ENCODE data around the gene PHEX.
A peak's percentile ranks its signal among the peaks of the same experiment; 100 is the strongest.

Gene PHEX

GRCh38 chrX:22109442-22109841, 77.3 kb downstream of the PHEX start:
- no peak for DNase-seq

GRCh38 chrX:22110729-22111494, 78.8 kb downstream of the PHEX start:
- DNase-seq: no peak

DNA sequence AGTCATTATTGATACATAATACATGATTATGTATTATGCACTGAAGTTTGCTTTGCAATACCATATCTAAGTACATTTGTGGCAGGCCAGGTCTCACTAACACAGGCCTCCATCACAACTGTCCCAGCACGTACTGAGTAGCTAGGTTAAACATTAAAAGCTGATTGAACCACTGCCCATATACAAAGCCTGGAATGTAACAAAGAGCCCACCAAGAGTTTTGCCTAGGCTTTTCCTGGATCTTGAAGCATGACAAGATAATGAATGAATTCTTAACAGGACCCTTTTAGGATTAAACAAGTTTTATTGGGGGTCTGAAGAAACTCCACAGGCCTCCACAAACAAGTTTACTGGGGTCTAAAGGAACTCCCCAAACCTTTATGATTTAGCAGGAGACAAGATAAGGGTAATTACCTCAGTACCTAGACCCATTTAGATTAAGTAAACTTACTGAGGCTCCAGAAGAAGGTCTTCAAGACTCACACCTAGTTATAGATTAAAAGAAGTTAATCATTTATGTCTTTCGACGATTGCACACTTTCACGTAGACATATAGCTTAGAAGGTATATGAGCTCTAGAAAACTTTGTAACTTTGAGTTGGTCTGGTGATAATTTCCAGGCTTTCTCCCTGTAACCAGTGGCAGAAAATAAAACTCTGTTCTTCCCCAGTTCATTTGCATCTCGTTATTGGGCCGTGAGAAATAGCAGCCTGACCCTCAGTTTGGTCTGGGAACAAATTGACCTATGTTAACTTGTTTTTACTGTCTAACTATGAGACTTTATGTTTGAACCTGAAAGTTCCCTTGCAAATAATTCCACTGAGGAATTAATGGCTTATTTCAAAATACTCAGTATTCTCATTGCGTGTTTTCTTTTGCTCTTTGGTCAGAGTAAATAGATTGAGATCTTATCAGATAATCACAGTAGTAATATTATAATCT, 84.8 kb downstream of the PHEX start:
- no peak for DNase-seq

- no peak for DNase-seq
Observed at GRCh38 chrX:22117633-22118032, 85.5 kb downstream of the PHEX start.

- no peak for DNase-seq
Observed at GRCh38 chrX:22118161-22118830, 86.2 kb downstream of the PHEX start.

GRCh38 chrX:22121161-22121560, 89.0 kb downstream of the PHEX start:
- no peak for DNase-seq

GRCh38 chrX:22122510-22122909, 90.4 kb downstream of the PHEX start:
- DNase-seq: no peak

- no peak for DNase-seq
Observed at GRCh38 chrX:22124098-22124497, 92.0 kb downstream of the PHEX start.

GRCh38 chrX:22125481-22125880, 93.4 kb downstream of the PHEX start:
- DNase-seq: no peak

GRCh38 chrX:22126327-22126726, 94.2 kb downstream of the PHEX start:
- no peak for DNase-seq

GRCh38 chrX:22128961-22129360, 96.8 kb downstream of the PHEX start:
- no peak for DNase-seq

- DNase-seq: no peak
Observed at GRCh38 chrX:22134681-22135080, 102.6 kb downstream of the PHEX start.

- DNase-seq: no peak
Observed at GRCh38 chrX:22135171-22135711, 103.1 kb downstream of the PHEX start.

GRCh38 chrX:22135994-22136684, 104.0 kb downstream of the PHEX start:
- DNase-seq: peak; percentile 39

DNA sequence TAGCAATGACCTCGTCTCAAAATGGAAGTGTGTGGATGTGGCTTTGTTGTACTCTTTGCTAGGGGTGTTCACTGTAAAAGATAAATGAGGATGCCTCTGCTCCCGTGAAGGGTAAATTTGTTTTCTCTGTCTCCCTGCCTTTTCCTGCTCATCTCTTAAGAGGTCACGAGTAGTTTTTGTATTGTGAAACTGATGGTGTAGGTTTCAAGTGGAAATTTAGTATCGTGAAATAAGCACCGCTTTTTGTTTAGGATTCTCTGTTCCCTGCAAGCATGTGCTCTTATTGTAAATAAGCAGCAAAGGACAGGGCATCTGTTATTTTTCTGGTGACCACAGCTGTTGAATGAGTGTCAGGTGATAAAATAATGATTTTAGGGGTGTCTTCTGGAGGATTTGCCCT, 104.6 kb downstream of the PHEX start:
- DNase-seq: no peak

DNA sequence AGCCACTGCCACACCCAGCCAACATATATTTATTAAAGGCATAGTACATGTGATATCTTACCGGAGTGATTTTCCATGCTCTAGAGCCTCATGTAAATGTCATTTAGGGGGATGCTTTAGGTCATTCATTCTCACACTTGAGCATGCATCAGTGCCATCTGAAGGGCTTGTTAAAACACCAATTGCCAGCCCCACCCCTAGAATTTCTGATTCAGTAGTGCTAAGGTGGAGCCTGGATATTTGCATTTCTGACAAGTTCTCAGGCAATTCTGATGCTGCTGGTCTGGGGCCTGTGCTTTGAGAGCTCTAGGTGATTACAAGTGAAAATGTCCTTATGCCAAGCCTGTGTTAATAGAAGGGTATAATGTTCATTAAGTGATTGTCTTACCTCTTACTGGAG, 107.7 kb downstream of the PHEX start:
- no peak for DNase-seq

- no peak for DNase-seq
Observed at GRCh38 chrX:22141047-22141730, 109.1 kb downstream of the PHEX start.

GRCh38 chrX:22147214-22147613, 115.1 kb downstream of the PHEX start:
- DNase-seq: no peak

GRCh38 chrX:22147942-22148341, 115.8 kb downstream of the PHEX start:
- DNase-seq: no peak

DNA sequence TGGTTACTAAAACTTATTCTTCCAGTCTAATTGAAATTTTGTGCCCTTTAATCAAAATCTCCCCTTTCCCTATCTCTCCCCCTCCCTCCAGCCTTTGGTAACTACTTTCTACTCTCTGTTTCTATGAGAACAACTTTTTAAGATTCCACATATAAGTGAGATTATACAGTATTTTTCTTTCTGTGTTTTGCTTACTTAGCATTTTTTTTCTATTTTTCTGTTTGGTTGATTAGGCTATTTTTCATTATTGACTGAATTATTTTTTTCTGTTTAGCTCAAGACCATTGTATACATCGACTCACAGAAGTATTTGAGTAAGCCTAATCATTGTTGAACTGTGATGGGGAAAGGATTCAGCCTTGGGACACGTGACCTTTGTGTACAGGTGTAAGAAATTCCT, 116.4 kb downstream of the PHEX start:
- DNase-seq: no peak

GRCh38 chrX:22150371-22150770, 118.2 kb downstream of the PHEX start:
- DNase-seq: no peak

GRCh38 chrX:22155126-22155525, 123.0 kb downstream of the PHEX start:
- no peak for DNase-seq
